Peyer's patch (tissue), 4 donors: ENCODE results near the gene ZRSR2. TPM values are rescaled to one million over a fixed set of nuclear protein-coding genes. Genes with fewer than 3 reads are reported as not detected.

ENCODE experiments used
- DNase-seq, 3 donors: peaks; one replicate each; pipeline ENCODE4 v3.0.0-alpha.2; 2017 to 2019
- H3K27ac ChIP-seq, 4 donors: fragments of 200-600 bp; sonication (generic); one replicate each; pipeline ENCODE4 v1.5.1; 2016 to 2019
- H3K27me3 ChIP-seq, 2 donors: fragments of 200-600 bp; sonication (generic); one replicate each; pipeline ENCODE4 v1.5.1; 2019
- H3K36me3 ChIP-seq, 3 donors: fragments of 200-600 bp; sonication (generic); one replicate each; pipeline ENCODE4 v1.5.1; 2016 to 2019
- H3K4me1 ChIP-seq, 4 donors: fragments of 200-600 bp; sonication (generic); one replicate each; pipeline ENCODE4 v1.5.1; 2016 to 2019
- H3K4me3 ChIP-seq, 4 donors: fragments of 200-600 bp; sonication (generic); 1 replicate in 3 of 4; 2 replicates in 1 of 4; pipeline ENCODE4 v1.5.1; 2016 to 2019; ENCODE audit warnings: mild to moderate bottlenecking in 1 of 4
- H3K9me3 ChIP-seq, 4 donors: fragments of 200-600 bp; sonication (generic); one replicate each; pipeline ENCODE4 v1.5.1; 2016 to 2019; ENCODE audit warnings: mild to moderate bottlenecking in 1 of 4
- CTCF ChIP-seq, 6 experiments: fragments of 450-650 bp in 4 of 6; fragments of 200-600 bp in 2 of 6; sonication (generic) in 1 of 6; IDR thresholded peaks; one replicate each; pipeline ENCODE4 v1.5.1; 2017 to 2019; ENCODE audit warnings: antibody characterized with exemption in 6 of 6, mild to moderate bottlenecking in 3 of 6, moderate library complexity in 1 of 6
- POLR2A ChIP-seq, 2 donors: fragments of 450-650 bp; IDR thresholded peaks; one replicate each; pipeline ENCODE4 v1.5.1; 2017; ENCODE audit warnings: antibody characterized with exemption in 2 of 2, mild to moderate bottlenecking in 2 of 2, moderate library complexity in 2 of 2
- total RNA-seq, 4 donors: library from RNA; depleted of rRNA; stranded (reverse); fragments of >200 nt; gene quantifications; one replicate each; pipeline ENCODE4 v1.1.0, GENCODE V29; 2016

The ZRSR2 gene
- total RNA-seq, 4 donors from 2014 or later = 3.2 to 16.5 (median 5.8) TPM

- H3K9me3 ChIP-seq = no peaks in the 10 kb centered on the region
- H3K4me1 ChIP-seq = peaks cover 0 to 4% (median 0%) of the 10 kb centered on the region in 4 donors
- DNase-seq = no peak
- H3K4me3 ChIP-seq = peak overlapping the region; percentile 62 to 96 (median 72)
- peak overlapping the region; percentile 87 to 98 (median 90) for H3K27ac ChIP-seq
- no peaks in the 10 kb centered on the region for H3K36me3 ChIP-seq
- TF ChIP-seq CTCF (IDR thresholded peaks at IDR 0.05) (no peak), POLR2A (IDR thresholded peaks at IDR 0.05) (no peak)
- no peaks in the 10 kb centered on the region for H3K27me3 ChIP-seq
Observed at GRCh38 chrX:15790769-15791290, 546 bp downstream of the ZRSR2 start.

- no peaks in the 10 kb centered on the region for H3K36me3 ChIP-seq
- TF ChIP-seq CTCF (IDR thresholded peaks at IDR 0.05) (no peak), POLR2A (IDR thresholded peaks at IDR 0.05) (no peak)
Observed at GRCh38 chrX:15797707-15798106, 7.4 kb downstream of the ZRSR2 start.

GRCh38 chrX:15804563-15804962 lies 14.3 kb downstream of the ZRSR2 start:
- Histone ChIP-seq H3K4me3 (no peak overlapping the region), H3K27me3 (no peaks in the 10 kb centered on the region), H3K36me3 (peaks cover 0 to 9% (median 0%) of the 10 kb centered on the region in 3 donors), H3K9me3 (no peaks in the 10 kb centered on the region), H3K4me1 (no peaks in the 10 kb centered on the region), H3K27ac (no peak overlapping the region)
- no peak for DNase-seq
- TF ChIP-seq CTCF (IDR thresholded peaks at IDR 0.05) = no peak
- TF ChIP-seq POLR2A (IDR thresholded peaks at IDR 0.05) = no peak

More at GRCh38 chrX:15797707-15798106, 7.4 kb downstream of the ZRSR2 start:
- no peaks in the 10 kb centered on the region for H3K27me3 ChIP-seq
- H3K9me3 ChIP-seq = no peaks in the 10 kb centered on the region
- no peak overlapping the region for H3K27ac ChIP-seq
- DNase-seq = no peak
- H3K4me3 ChIP-seq = no peak overlapping the region
- no peaks in the 10 kb centered on the region for H3K4me1 ChIP-seq

- Histone ChIP-seq H3K27ac (no peak overlapping the region), H3K9me3 (no peaks in the 10 kb centered on the region), H3K36me3 (peaks cover 0 to 17% (median 0%) of the 10 kb centered on the region in 3 donors), H3K4me3 (no peak overlapping the region), H3K27me3 (no peaks in the 10 kb centered on the region), H3K4me1 (no peaks in the 10 kb centered on the region)
- DNase-seq = no peak
- TF ChIP-seq CTCF (IDR thresholded peaks at IDR 0.05) = no peak
- TF ChIP-seq POLR2A (IDR thresholded peaks at IDR 0.05) = no peak
Observed at GRCh38 chrX:15808254-15808653, 18.0 kb downstream of the ZRSR2 start.

- Histone ChIP-seq H3K27ac (no peak overlapping the region), H3K36me3 (peaks cover 0 to 31% (median 0%) of the 10 kb centered on the region in 3 donors), H3K27me3 (no peaks in the 10 kb centered on the region), H3K4me1 (no peaks in the 10 kb centered on the region), H3K9me3 (no peaks in the 10 kb centered on the region), H3K4me3 (no peak overlapping the region)
- no peak for DNase-seq
- TF ChIP-seq CTCF (IDR thresholded peaks at IDR 0.05) = no peak
- no peak for TF ChIP-seq POLR2A (IDR thresholded peaks at IDR 0.05)
Observed at GRCh38 chrX:15812192-15812938, 22.1 kb downstream of the ZRSR2 start.
